ENCODE measurements around the gene FTL. TPM values are rescaled to one million over a fixed set of nuclear protein-coding genes. Genes with fewer than 3 reads are reported as not detected.

FTL gene
- total RNA-seq, 6 experiments from 2014 or later = 2,438 to 4,450 (median 3,824) TPM

DNA sequence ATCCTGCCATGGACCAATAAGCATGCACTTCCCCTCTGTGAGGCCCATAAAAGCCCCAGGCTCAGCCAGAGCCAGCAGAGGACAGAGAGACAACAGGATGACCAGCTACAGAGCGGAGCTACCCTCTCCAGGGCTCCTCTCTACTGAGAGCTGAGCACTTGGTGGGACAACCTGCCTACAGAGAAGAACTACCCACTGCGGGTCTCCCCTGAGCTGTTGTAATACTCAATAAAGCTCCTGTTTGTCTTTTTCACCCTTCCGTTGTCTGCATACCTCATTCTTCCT, 17.9 kb upstream of the FTL start:
- peaks cover 17% of the 10 kb centered on the region for H3K9me3 Mint-ChIP-seq
- H3K27ac Mint-ChIP-seq = no peak overlapping the region
- TF ChIP-seq CTCF (IDR thresholded peaks at IDR 0.05) = no peak
- no peaks in the 10 kb centered on the region for H3K27me3 Mint-ChIP-seq (ENCODE audit: insufficient read depth)
- H3K4me1 Mint-ChIP-seq (ENCODE audit: low read depth) = peaks cover 6% of the 10 kb centered on the region; the same call in 1 of the 2 replicates
- peaks cover 14% of the 10 kb centered on the region for H3K36me3 Mint-ChIP-seq (ENCODE audit: low read depth)
- no peak overlapping the region for H3K4me3 Mint-ChIP-seq
- no peak for DNase-seq

DNA sequence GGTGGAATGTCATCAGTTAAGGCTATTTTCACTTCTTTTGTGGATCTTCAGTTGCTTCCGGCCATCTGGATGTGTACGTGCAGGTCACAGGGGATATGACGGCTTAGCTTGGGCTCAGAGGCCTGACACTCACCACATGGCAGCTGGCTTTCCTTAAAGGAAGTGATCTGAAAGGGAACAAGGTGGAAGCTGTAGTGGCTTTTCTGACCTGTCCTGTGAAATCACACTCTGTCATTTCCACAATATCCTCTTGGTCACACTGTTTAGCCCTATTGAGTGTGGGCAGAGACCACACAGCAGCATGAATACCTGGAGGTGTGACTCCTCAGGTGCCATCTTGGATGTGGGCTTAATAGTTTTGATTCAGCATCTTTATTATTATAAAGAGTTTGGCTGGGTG, 14.9 kb upstream of the FTL start:
- no peak overlapping the region for H3K4me3 Mint-ChIP-seq

DNA sequence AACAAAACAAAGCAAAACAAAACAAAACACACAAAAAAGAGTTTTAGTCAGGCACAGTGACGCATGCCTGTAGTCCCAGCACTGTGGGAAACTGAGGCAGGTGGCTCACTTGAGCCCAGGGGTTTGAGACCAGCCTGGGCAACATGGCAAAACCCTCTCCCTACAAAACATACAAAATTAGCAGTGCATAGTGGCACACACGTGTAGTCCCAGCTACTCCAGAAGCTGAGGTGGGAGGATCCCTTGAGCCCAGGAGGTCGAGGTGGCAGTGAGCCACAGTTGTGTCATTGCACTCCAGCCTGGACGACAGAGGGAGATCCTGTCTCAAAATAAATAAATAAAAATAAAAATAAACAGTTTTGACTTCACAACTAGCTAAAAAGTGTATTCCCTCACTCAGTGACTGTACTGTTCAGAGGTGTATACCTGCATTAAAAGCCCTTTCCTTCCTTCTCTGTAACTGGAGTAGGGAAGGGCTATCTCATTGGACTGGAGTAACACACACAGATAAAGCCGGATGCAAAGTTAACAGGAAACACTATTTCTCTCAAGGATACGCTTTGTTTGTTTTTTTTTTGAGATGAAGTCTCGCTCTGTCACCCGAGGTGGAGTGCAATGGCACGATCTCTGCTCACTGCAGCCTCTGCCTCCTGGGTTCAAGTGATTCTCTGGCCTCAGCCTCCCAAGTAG, 14.1 kb upstream of the FTL start:
- Mint-ChIP-seq H3K4me1 (ENCODE audit: low read depth) (peaks cover 20% of the 10 kb centered on the region), H3K27ac (no peak overlapping the region), H3K27me3 (ENCODE audit: insufficient read depth) (no peaks in the 10 kb centered on the region), H3K36me3 (ENCODE audit: low read depth) (peaks cover 23% of the 10 kb centered on the region), H3K4me3 (no peak overlapping the region), H3K9me3 (peaks cover 17% of the 10 kb centered on the region)
- no peak for TF ChIP-seq CTCF (IDR thresholded peaks at IDR 0.05)
- no peak for DNase-seq

More for the DNA sequence above, 14.9 kb upstream of the FTL start:
- DNase-seq = no peak
- H3K4me1 Mint-ChIP-seq (ENCODE audit: low read depth) = peaks cover 12% of the 10 kb centered on the region
- no peaks in the 10 kb centered on the region for H3K27me3 Mint-ChIP-seq (ENCODE audit: insufficient read depth)
- peaks cover 15% of the 10 kb centered on the region for H3K36me3 Mint-ChIP-seq (ENCODE audit: low read depth)
- no peak overlapping the region for H3K27ac Mint-ChIP-seq
- peaks cover 17% of the 10 kb centered on the region for H3K9me3 Mint-ChIP-seq
- TF ChIP-seq CTCF (IDR thresholded peaks at IDR 0.05) = no peak

GRCh38 chr19:48953141-48953540, 12.0 kb upstream of the FTL start:
- Mint-ChIP-seq H3K9me3 (peaks cover 8% of the 10 kb centered on the region), H3K4me1 (ENCODE audit: low read depth) (peaks cover 30% of the 10 kb centered on the region), H3K27me3 (ENCODE audit: insufficient read depth) (peaks cover 2% of the 10 kb centered on the region; the same call in 1 of the 2 replicates), H3K27ac (no peak overlapping the region), H3K36me3 (ENCODE audit: low read depth) (peaks cover 28% of the 10 kb centered on the region), H3K4me3 (no peak overlapping the region)
- TF ChIP-seq CTCF (IDR thresholded peaks at IDR 0.05) = no peak
- no peak for DNase-seq

- Mint-ChIP-seq H3K4me1 (ENCODE audit: low read depth) (peaks cover 26% of the 10 kb centered on the region), H3K9me3 (no peaks in the 10 kb centered on the region), H3K27me3 (ENCODE audit: insufficient read depth) (peaks cover 2% of the 10 kb centered on the region; the same call in 1 of the 2 replicates), H3K36me3 (ENCODE audit: low read depth) (peaks cover 25% of the 10 kb centered on the region), H3K27ac (peak overlapping the region; percentile 75), H3K4me3 (peak overlapping the region; percentile 85)
- no peak for DNase-seq
- TF ChIP-seq CTCF (IDR thresholded peaks at IDR 0.05) = no peak
Measured at GRCh38 chr19:48953990-48954594, 11.0 kb upstream of the FTL start.

Data from HFFc6 (cell line).